Panc1 (cell line): Measurements from ENCODE around the gene TESMIN. TPM values are rescaled to one million over a fixed set of nuclear protein-coding genes. Genes with fewer than 3 reads are reported as not detected.

Experiments used
- ATAC-seq: fragments of 200-7000 bp; cut with Tn5 transposase; 2 replicates; pipeline ENCODE4 v1.9.1; 2020; ENCODE audit warnings: mild to moderate bottlenecking, moderate library complexity
- BruUV-seq: library from RNA; stranded (reverse); fragments of 400-500 nt; replicated peaks from 2 replicates; lab custom pipeline; 2021; lab: Mats Ljungman, UMichigan
- CTCF ChIA-PET: fragments of 300-600 bp; sonication (Branson Sonifier 250); formaldehyde crosslinking; loops from one replicate; lab custom pipeline; 2022; ENCODE audit warnings: antibody characterized with exemption; lab: Charles Lee
- POLR2A ChIA-PET: fragments of 300-600 bp; sonication (Branson Sonifier 250); formaldehyde crosslinking; loops from one replicate; lab custom pipeline; 2022; ENCODE audit warnings: antibody characterized with exemption; lab: Charles Lee
- DNase-seq: peaks from one replicate; pipeline ENCODE4 v3.0.0-alpha.2; 2010; ENCODE audit warnings: low read depth, low spot score
- H3K27ac ChIP-seq: 2 replicates; pipeline ENCODE4 v1.5.1; 2011; ENCODE audit warnings: mild to moderate bottlenecking, low read length, inconsistent platforms
- H3K27me3 ChIP-seq: fragments of 200-500 bp; sonication (Bioruptor generic); 2 replicates; pipeline ENCODE4 v1.6.0; 2014; ENCODE audit warnings: low read length, inconsistent platforms; ENCODE audit not compliant: control insufficient read depth, insufficient read depth
- H3K36me3 ChIP-seq: fragments of 200-500 bp; sonication (Bioruptor generic); 2 replicates; pipeline ENCODE4 v1.5.1; 2014; ENCODE audit warnings: inconsistent platforms, mild to moderate bottlenecking, low read length, moderate library complexity; ENCODE audit not compliant: control insufficient read depth, insufficient read depth
- H3K4me1 ChIP-seq: 2 replicates; pipeline ENCODE4 v1.5.1; 2011; ENCODE audit warnings: inconsistent platforms, mild to moderate bottlenecking, low read length, moderate library complexity; ENCODE audit not compliant: control insufficient read depth, insufficient read depth
- H3K4me3 ChIP-seq, 2 experiments: 2 replicates each; pipeline ENCODE4 v1.5.1; 2011 to 2012; ENCODE audit warnings: low read depth in 2 of 2, low read length in 2 of 2, mild to moderate bottlenecking in 2 of 2, inconsistent platforms in 1 of 2, moderate library complexity in 1 of 2
- H3K9me3 ChIP-seq: fragments of 200-500 bp; sonication (Bioruptor generic); 2 replicates; pipeline ENCODE4 v1.5.1; 2014; ENCODE audit warnings: low read depth, mild to moderate bottlenecking, inconsistent platforms, low read length, moderate library complexity; ENCODE audit not compliant: control insufficient read depth, insufficient read depth
- CTCF ChIP-seq: fragments of 450-650 bp; IDR thresholded peaks from 2 replicates; pipeline ENCODE4 v1.5.1; 2017; ENCODE audit warnings: mild to moderate bottlenecking
- POLR2AphosphoS5 ChIP-seq: IDR thresholded peaks from 2 replicates; pipeline ENCODE4 v1.6.1; 2012; ENCODE audit warnings: mild to moderate bottlenecking, low read depth, low read length, moderate library complexity
- REST ChIP-seq, 2 experiments: IDR thresholded peaks; 2 replicates each; pipeline ENCODE4 v1.6.1; 2011 to 2012; ENCODE audit warnings: low read depth in 2 of 2, control low read depth in 1 of 2, low read length in 1 of 2, mild to moderate bottlenecking in 1 of 2, moderate library complexity in 1 of 2; ENCODE audit not compliant: insufficient read depth in 1 of 2
- SIN3A ChIP-seq: IDR thresholded peaks from 2 replicates; pipeline ENCODE4 v1.6.1; 2012; ENCODE audit warnings: low read depth, mild to moderate bottlenecking, low read length, moderate library complexity, borderline replicate concordance; ENCODE audit not compliant: insufficient read depth
- TCF7L2 ChIP-seq: IDR thresholded peaks from 2 replicates; pipeline ENCODE4 v1.6.1; 2011; ENCODE audit warnings: mild to moderate bottlenecking, low read depth, low read length, inconsistent platforms
- in situ Hi-C: cut with HindIII; loops from 2 replicates; pipeline ENCODE4 v1.10.0; 2016; ENCODE audit warnings: low sequenced_read_pairs, low pct_unique_long_range_greater_than_20kb
- intact Hi-C: fragments of 100-400 bp; cut with micrococcal nuclease; formaldehyde crosslinking; loops from one replicate; pipeline ENCODE4 v1.10.0; 2022; ENCODE audit not compliant: unreplicated experiment
- total RNA-seq: library from RNA; stranded (reverse); gene quantifications from one replicate; pipeline ENCODE4 v1.2.1, GENCODE V29; 2021; ENCODE audit not compliant: unreplicated experiment

Gene TESMIN
- total RNA-seq, 1 experiment from 2014 or later: 47.6 TPM

GRCh38 chr11:68759991-68760390 is 8.7 kb upstream of the TESMIN start:
- Histone ChIP-seq H3K4me1 (no peaks in the 10 kb centered on the region), H3K27ac (no peak overlapping the region), H3K27me3 (no peaks in the 10 kb centered on the region), H3K9me3 (no peaks in the 10 kb centered on the region), H3K36me3 (peaks cover 15% of the 10 kb centered on the region), H3K4me3 (no peak overlapping the region)
- TF ChIP-seq POLR2AphosphoS5 (no peak), SIN3A (no peak), TCF7L2 (no peak), REST (IDR thresholded peaks at IDR 0.05; ENCODE audit: insufficient read depth in 1 of 2, low read depth in 2 of 2, low read length in 1 of 2) (no peak), CTCF (no peak)
- no peak for ATAC-seq
- intact Hi-C loops: no loop called here
- in situ Hi-C loops: no loop called here
- CTCF ChIA-PET: no interaction called here
- POLR2A ChIA-PET: no interaction called here
- no peak for DNase-seq
- no TSS peak for BruUV-seq

- no TSS peak for BruUV-seq
- ChIA-PET POLR2A (no interaction called here), CTCF (no interaction called here)
Measured at GRCh38 chr11:68757711-68758110, 6.4 kb upstream of the TESMIN start.

More at GRCh38 chr11:68757711-68758110, 6.4 kb upstream of the TESMIN start:
- TF ChIP-seq POLR2AphosphoS5 (no peak), TCF7L2 (no peak), REST (IDR thresholded peaks at IDR 0.05; ENCODE audit: insufficient read depth in 1 of 2, low read depth in 2 of 2, low read length in 1 of 2) (no peak), SIN3A (no peak), CTCF (no peak)
- no peak overlapping the region for H3K27ac ChIP-seq
- no peak for ATAC-seq
- no peaks in the 10 kb centered on the region for H3K9me3 ChIP-seq
- H3K36me3 ChIP-seq: peaks cover 15% of the 10 kb centered on the region
- H3K27me3 ChIP-seq: no peaks in the 10 kb centered on the region
- intact Hi-C loops: no loop called here
- H3K4me1 ChIP-seq: no peaks in the 10 kb centered on the region
- no peak for DNase-seq
- in situ Hi-C loops: no loop called here
- no peak overlapping the region for H3K4me3 ChIP-seq
